HS-5 (cell line): ENCODE results near the gene RTTN.
"Not testable (repeated sequence)": the region's sequence is repeated elsewhere in the genome, so short reads cannot be mapped to it uniquely, and the experiment has no call there.

Source experiments
- DNase-seq: peaks from one replicate; pipeline ENCODE4 v3.0.0-alpha.2; 2012; ENCODE audit warnings: low read depth

Gene RTTN

GRCh38 chr18:70205421-70206397 lies at the start of gene RTTN:
RTTN (minus strand) TSS chr18:70205687; CDS start chr18:70205658, 29 bp downstream.
- DNase-seq = peak; percentile 71

GRCh38 chr18:70250781-70251180 lies 45.3 kb upstream of the RTTN start:
- DNase-seq = no peak

GRCh38 chr18:70249861-70250260 lies 44.4 kb upstream of the RTTN start:
- DNase-seq = not testable (repeated sequence)

GRCh38 chr18:70249118-70249517 lies 43.6 kb upstream of the RTTN start:
- DNase-seq = no peak

GRCh38 chr18:70246061-70246466 lies 40.6 kb upstream of the RTTN start:
- no peak for DNase-seq

GRCh38 chr18:70243131-70243929 lies 37.8 kb upstream of the RTTN start:
- DNase-seq = no peak

- DNase-seq = not testable (repeated sequence)
Observed at GRCh38 chr18:70236921-70237320, 31.4 kb upstream of the RTTN start.

GRCh38 chr18:70235478-70235877 lies 30.0 kb upstream of the RTTN start:
- no peak for DNase-seq

GRCh38 chr18:70234667-70235459 lies 29.4 kb upstream of the RTTN start:
- DNase-seq = no peak

GRCh38 chr18:70233974-70234373 lies 28.5 kb upstream of the RTTN start:
- no peak for DNase-seq

- DNase-seq = no peak
Observed at GRCh38 chr18:70232261-70232660, 26.8 kb upstream of the RTTN start.

GRCh38 chr18:70229639-70230038 lies 24.2 kb upstream of the RTTN start:
- DNase-seq = no peak

GRCh38 chr18:70228536-70228935 lies 23.0 kb upstream of the RTTN start:
- no peak for DNase-seq

- no peak for DNase-seq
Observed at GRCh38 chr18:70227438-70227837, 22.0 kb upstream of the RTTN start.

GRCh38 chr18:70221915-70222278 lies 16.4 kb upstream of the RTTN start:
- no peak for DNase-seq

GRCh38 chr18:70221156-70221914 lies 15.8 kb upstream of the RTTN start:
- DNase-seq = no peak

GRCh38 chr18:70220628-70221027 lies 15.1 kb upstream of the RTTN start:
- no peak for DNase-seq

GRCh38 chr18:70219688-70220087 lies 14.2 kb upstream of the RTTN start:
- no peak for DNase-seq

- DNase-seq = no peak
Observed at GRCh38 chr18:70216788-70217187, 11.3 kb upstream of the RTTN start.

- no peak for DNase-seq
Observed at GRCh38 chr18:70207181-70207580, 1.7 kb upstream of the RTTN start.

GRCh38 chr18:70200286-70200685 lies 5.2 kb downstream of the RTTN start:
- DNase-seq = no peak
